OCI-LY1 (cell line): ENCODE results near the gene PTPRN2.

Experiments used
- EZH2 ChIP-seq: fragments of 200-600 bp; sonication (generic), shearing (Covaris generic); IDR thresholded peaks from 2 replicates; pipeline ENCODE4 v1.8.0; 2017; ENCODE audit warnings: borderline replicate concordance, mixed run types, mild to moderate bottlenecking, antibody characterized with exemption, low read length, moderate library complexity, mixed read lengths
- TF ChIP-seq, protein P1 (sequence below): fragments of 200-600 bp; sonication (generic), shearing (Covaris generic); IDR thresholded peaks from 2 replicates; pipeline ENCODE4 v1.5.1; 2017; ENCODE audit warnings: mild to moderate bottlenecking, antibody characterized with exemption, low read length, moderate library complexity, mixed read lengths

DNA sequence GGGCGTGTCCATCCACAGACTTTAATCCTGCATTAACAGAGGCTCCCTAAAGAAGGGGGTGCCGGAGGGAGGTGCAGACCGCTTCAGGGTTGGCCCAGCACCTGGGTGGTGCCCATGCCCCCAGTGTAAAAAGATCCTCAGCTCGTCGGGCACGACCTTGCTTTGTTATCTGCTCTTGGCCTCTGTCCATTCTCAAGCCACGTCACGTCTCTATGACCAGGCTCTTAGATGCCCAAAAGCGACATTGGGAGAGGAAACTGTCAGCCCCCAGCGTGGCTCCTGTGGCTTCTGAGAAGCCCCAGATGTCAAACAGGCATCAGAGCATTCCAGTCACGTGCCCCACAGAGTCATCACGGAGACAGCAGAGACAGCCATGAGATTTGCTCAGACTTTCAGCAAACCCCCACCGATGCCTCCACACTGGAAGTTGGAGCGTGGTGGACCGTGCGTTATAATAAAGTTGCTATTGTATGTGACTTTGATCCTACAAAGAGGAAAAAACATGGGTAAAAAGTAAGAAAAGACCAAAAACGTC is 55.5 kb downstream of the PTPRN2 start:
- TF ChIP-seq, protein P1, sequence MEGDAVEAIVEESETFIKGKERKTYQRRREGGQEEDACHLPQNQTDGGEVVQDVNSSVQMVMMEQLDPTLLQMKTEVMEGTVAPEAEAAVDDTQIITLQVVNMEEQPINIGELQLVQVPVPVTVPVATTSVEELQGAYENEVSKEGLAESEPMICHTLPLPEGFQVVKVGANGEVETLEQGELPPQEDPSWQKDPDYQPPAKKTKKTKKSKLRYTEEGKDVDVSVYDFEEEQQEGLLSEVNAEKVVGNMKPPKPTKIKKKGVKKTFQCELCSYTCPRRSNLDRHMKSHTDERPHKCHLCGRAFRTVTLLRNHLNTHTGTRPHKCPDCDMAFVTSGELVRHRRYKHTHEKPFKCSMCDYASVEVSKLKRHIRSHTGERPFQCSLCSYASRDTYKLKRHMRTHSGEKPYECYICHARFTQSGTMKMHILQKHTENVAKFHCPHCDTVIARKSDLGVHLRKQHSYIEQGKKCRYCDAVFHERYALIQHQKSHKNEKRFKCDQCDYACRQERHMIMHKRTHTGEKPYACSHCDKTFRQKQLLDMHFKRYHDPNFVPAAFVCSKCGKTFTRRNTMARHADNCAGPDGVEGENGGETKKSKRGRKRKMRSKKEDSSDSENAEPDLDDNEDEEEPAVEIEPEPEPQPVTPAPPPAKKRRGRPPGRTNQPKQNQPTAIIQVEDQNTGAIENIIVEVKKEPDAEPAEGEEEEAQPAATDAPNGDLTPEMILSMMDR = no peak
- no peak for TF ChIP-seq EZH2
